Calu3 (cell line): ENCODE results near the gene CEPT1. TPM values are rescaled to one million over a fixed set of nuclear protein-coding genes. Genes with fewer than 3 reads are reported as not detected.

ENCODE experiments used
- BruUV-seq: library from RNA; stranded (reverse); fragments of 400-500 nt; replicated peaks from 2 replicates; lab custom pipeline; 2021; lab: Mats Ljungman, UMichigan
- CTCF ChIA-PET: fragments of 300-600 bp; sonication (Branson Sonifier 250); formaldehyde crosslinking; loops from one replicate; lab custom pipeline; 2022; ENCODE audit warnings: antibody characterized with exemption; lab: Charles Lee
- DNase-seq: peaks from one replicate; pipeline ENCODE4 v3.0.0; 2022
- H3K27ac Mint-ChIP-seq: one replicate; pipeline ENCODE4 v1.8.0; 2022; ENCODE audit warnings: mixed read lengths; ENCODE audit not compliant: unreplicated experiment
- H3K27me3 Mint-ChIP-seq: one replicate; pipeline ENCODE4 v1.8.0; 2022; ENCODE audit warnings: mixed read lengths; ENCODE audit not compliant: unreplicated experiment
- H3K36me3 Mint-ChIP-seq: one replicate; pipeline ENCODE4 v1.8.0; 2022; ENCODE audit warnings: mild to moderate bottlenecking, moderate library complexity, mixed read lengths; ENCODE audit not compliant: insufficient read depth, unreplicated experiment
- H3K4me1 Mint-ChIP-seq: one replicate; pipeline ENCODE4 v1.8.0; 2022; ENCODE audit warnings: mild to moderate bottlenecking, low read depth, mixed read lengths; ENCODE audit not compliant: unreplicated experiment
- H3K4me3 Mint-ChIP-seq: one replicate; pipeline ENCODE4 v1.8.0; 2022; ENCODE audit warnings: mild to moderate bottlenecking, low read depth, moderate library complexity, mixed read lengths; ENCODE audit not compliant: unreplicated experiment
- H3K9me3 Mint-ChIP-seq: one replicate; pipeline ENCODE4 v1.8.0; 2022; ENCODE audit warnings: low read depth, mixed read lengths; ENCODE audit not compliant: unreplicated experiment
- CTCF ChIP-seq: fragments of 200-600 bp; IDR thresholded peaks from one replicate; pipeline ENCODE4 v1.8.0; 2022; ENCODE audit warnings: antibody characterized with exemption; ENCODE audit not compliant: unreplicated experiment
- intact Hi-C: fragments of 100-400 bp; cut with micrococcal nuclease; formaldehyde crosslinking; loops from one replicate; pipeline ENCODE4 v1.10.0; 2022; ENCODE audit not compliant: unreplicated experiment
- total RNA-seq: library from RNA; stranded (reverse); gene quantifications from 2 replicates; pipeline ENCODE4 v1.2.3, GENCODE V29; 2022

Gene CEPT1
- total RNA-seq, 1 experiment from 2014 or later: 24.7 TPM

- peaks cover under 1% of the 10 kb centered on the region for H3K4me1 Mint-ChIP-seq
- no peak overlapping the region for H3K4me3 Mint-ChIP-seq
- no peak for DNase-seq
- no peak for TF ChIP-seq CTCF
- no TSS peak for BruUV-seq
- CTCF ChIA-PET: interaction anchor here (0.7 kb wide), 1 partner anchor 21 kb away, joined by 3 read pairs; no protein-coding TSS in a partner anchor
- peaks cover 26% of the 10 kb centered on the region for H3K36me3 Mint-ChIP-seq
- no peak overlapping the region for H3K27ac Mint-ChIP-seq
- no peaks in the 10 kb centered on the region for H3K9me3 Mint-ChIP-seq
- no peaks in the 10 kb centered on the region for H3K27me3 Mint-ChIP-seq
- intact Hi-C loops: no loop called here
Measured at GRCh38 chr1:111148376-111148881, 8.4 kb downstream of the CEPT1 start.

GRCh38 chr1:111151838-111152237 lies 11.8 kb downstream of the CEPT1 start:
- CTCF ChIA-PET: no interaction called here
- H3K9me3 Mint-ChIP-seq: no peaks in the 10 kb centered on the region
- H3K4me1 Mint-ChIP-seq: no peaks in the 10 kb centered on the region
- DNase-seq: no peak
- peaks cover 26% of the 10 kb centered on the region for H3K36me3 Mint-ChIP-seq
- H3K4me3 Mint-ChIP-seq: no peak overlapping the region
- H3K27me3 Mint-ChIP-seq: no peaks in the 10 kb centered on the region
- TF ChIP-seq CTCF: no peak
- no peak overlapping the region for H3K27ac Mint-ChIP-seq
- intact Hi-C loops: no loop called here
- no TSS peak for BruUV-seq

- Mint-ChIP-seq H3K4me3 (no peak overlapping the region), H3K9me3 (no peaks in the 10 kb centered on the region)
Measured at GRCh38 chr1:111154021-111154999, 14.3 kb downstream of the CEPT1 start.

GRCh38 chr1:111157431-111157830 lies 17.4 kb downstream of the CEPT1 start:
- no peak for TF ChIP-seq CTCF
- Mint-ChIP-seq H3K4me1 (no peaks in the 10 kb centered on the region), H3K27ac (no peak overlapping the region), H3K27me3 (no peaks in the 10 kb centered on the region), H3K4me3 (no peak overlapping the region), H3K36me3 (peaks cover 15% of the 10 kb centered on the region), H3K9me3 (no peaks in the 10 kb centered on the region)
- no peak for DNase-seq
- CTCF ChIA-PET: no interaction called here
- intact Hi-C loops: no loop called here
- no TSS peak for BruUV-seq

More at GRCh38 chr1:111154021-111154999, 14.3 kb downstream of the CEPT1 start:
- no peak for TF ChIP-seq CTCF
- intact Hi-C loops: no loop called here
- no peaks in the 10 kb centered on the region for H3K4me1 Mint-ChIP-seq
- CTCF ChIA-PET: no interaction called here
- BruUV-seq: no TSS peak
- no peak overlapping the region for H3K27ac Mint-ChIP-seq
- peaks cover 24% of the 10 kb centered on the region for H3K36me3 Mint-ChIP-seq
- DNase-seq: no peak
- H3K27me3 Mint-ChIP-seq: no peaks in the 10 kb centered on the region
